CD14-positive monocyte (primary cell): ENCODE measurements around the gene ANKRD31. TPM values are rescaled to one million over a fixed set of nuclear protein-coding genes. Genes with fewer than 3 reads are reported as not detected.

Source experiments
- DNase-seq, 3 donors: peaks; one replicate each; pipeline ENCODE4 v3.0.0-alpha.2; 2011 to 2022
- H2AFZ ChIP-seq: 2 replicates; pipeline ENCODE4 v1.6.0; 2012; ENCODE audit warnings: mild to moderate bottlenecking, low read depth, low read length, inconsistent platforms; ENCODE audit not compliant: insufficient read depth, poor library complexity, severe bottlenecking
- H3K27ac ChIP-seq, 2 donors: 1 replicate in 1 of 2; 2 replicates in 1 of 2; pipeline ENCODE4 v1.5.1; 2012 to 2013; ENCODE audit warnings: low read length in 2 of 2, control low read depth in 1 of 2, inconsistent platforms in 1 of 2, low read depth in 1 of 2, mild to moderate bottlenecking in 1 of 2
- H3K27me3 ChIP-seq, 2 donors: one replicate each; pipeline versions ENCODE4 v1.6.0 to v1.6.1; 2011 to 2013; ENCODE audit warnings: low read length in 2 of 2; ENCODE audit not compliant: control insufficient read depth in 2 of 2, insufficient read depth in 2 of 2
- H3K36me3 ChIP-seq, 2 donors: replicated peaks in 1 of 2; 1 replicate in 1 of 2; 2 replicates in 1 of 2; pipeline versions ENCODE4 v1.5.1 to v1.6.1; 2012 to 2013; ENCODE audit warnings: low read length in 2 of 2, control low read depth in 1 of 2, inconsistent platforms in 1 of 2, mild to moderate bottlenecking in 1 of 2; ENCODE audit not compliant: insufficient read depth in 2 of 2, control insufficient read depth in 1 of 2
- H3K4me1 ChIP-seq, 2 donors: 1 replicate in 1 of 2; 2 replicates in 1 of 2; pipeline versions ENCODE4 v1.5.1 to v1.6.1; 2012 to 2013; ENCODE audit warnings: low read length in 2 of 2, control low read depth in 1 of 2, inconsistent platforms in 1 of 2, mild to moderate bottlenecking in 1 of 2, moderate library complexity in 1 of 2; ENCODE audit not compliant: insufficient read depth in 2 of 2, control insufficient read depth in 1 of 2
- H3K4me2 ChIP-seq: replicated peaks from 2 replicates; pipeline ENCODE3; 2012; ENCODE audit warnings: low read length, moderate library complexity, mild to moderate bottlenecking; ENCODE audit not compliant: poor library complexity, severe bottlenecking; ENCODE audit errors: extremely low read depth
- H3K4me3 ChIP-seq, 3 experiments: fragments of 200-600 bp in 1 of 3; sonication (generic) in 1 of 3; replicated peaks in 1 of 3; 1 replicate in 2 of 3; 2 replicates in 1 of 3; pipeline ENCODE4 v1.5.1; 2011 to 2013; ENCODE audit warnings: low read length in 3 of 3, mild to moderate bottlenecking in 3 of 3, control low read depth in 2 of 3, low read depth in 2 of 3, inconsistent platforms in 1 of 3, moderate library complexity in 1 of 3
- H3K79me2 ChIP-seq: 2 replicates; pipeline ENCODE4 v1.6.0; 2012; ENCODE audit warnings: mild to moderate bottlenecking, control low read depth, inconsistent platforms, low read length, moderate library complexity; ENCODE audit not compliant: insufficient read depth
- H3K9ac ChIP-seq: 2 replicates; pipeline ENCODE4 v1.6.0; 2017; ENCODE audit warnings: low read length, mild to moderate bottlenecking; ENCODE audit not compliant: insufficient read depth, poor library complexity, severe bottlenecking
- H3K9me3 ChIP-seq, 2 donors: replicated peaks in 1 of 2; 1 replicate in 1 of 2; 2 replicates in 1 of 2; pipeline versions ENCODE4 v1.5.1 to v1.6.1; 2012 to 2013; ENCODE audit warnings: low read length in 2 of 2, control low read depth in 1 of 2; ENCODE audit not compliant: control insufficient read depth in 1 of 2, insufficient read depth in 1 of 2
- H4K20me1 ChIP-seq: 2 replicates; pipeline ENCODE4 v1.6.0; 2012; ENCODE audit warnings: mild to moderate bottlenecking, low read length, control low read depth, moderate library complexity; ENCODE audit not compliant: insufficient read depth
- H3K27ac Mint-ChIP-seq, 7 donors: one replicate each; pipeline ENCODE4 v1.8.0; 2020; ENCODE audit warnings: mild to moderate bottlenecking in 7 of 7, mixed read lengths in 7 of 7, moderate library complexity in 6 of 7, inconsistent platforms in 2 of 7
- H3K27me3 Mint-ChIP-seq, 3 donors: one replicate each; pipeline ENCODE4 v1.8.0; 2021 to 2022; ENCODE audit warnings: low read depth in 3 of 3, mild to moderate bottlenecking in 3 of 3, mixed read lengths in 3 of 3, moderate library complexity in 3 of 3, inconsistent platforms in 1 of 3
- H3K36me3 Mint-ChIP-seq, 2 donors: one replicate each; pipeline ENCODE4 v1.8.0; 2020; ENCODE audit warnings: mixed read lengths in 2 of 2, inconsistent platforms in 1 of 2, mild to moderate bottlenecking in 1 of 2
- H3K4me1 Mint-ChIP-seq: one replicate; pipeline ENCODE4 v1.8.0; 2020; ENCODE audit warnings: mild to moderate bottlenecking, mixed read lengths
- H3K4me3 Mint-ChIP-seq, 2 donors: one replicate each; pipeline ENCODE4 v1.8.0; 2020; ENCODE audit warnings: mild to moderate bottlenecking in 2 of 2, mixed read lengths in 2 of 2, moderate library complexity in 1 of 2
- H3K9me3 Mint-ChIP-seq, 7 donors: one replicate each; pipeline ENCODE4 v1.8.0; 2020 to 2022; ENCODE audit warnings: mixed read lengths in 7 of 7, mild to moderate bottlenecking in 6 of 7, moderate library complexity in 6 of 7, inconsistent platforms in 2 of 7
- WGBS: methylation state at CpG from one replicate; pipeline ENCODE4 v1.1.5; 2013; ENCODE audit warnings: missing lambda C conversion rate; ENCODE audit not compliant: insufficient coverage; 5-methylcytosine and 5-hydroxymethylcytosine counted together
- intact Hi-C, 2 donors: fragments of 100-400 bp; cut with micrococcal nuclease; formaldehyde crosslinking; loops; one replicate each; pipeline versions ENCODE4 v1.15.0 to v1.15.1; 2023
- polyA plus RNA-seq, 3 donors: library from polyadenylated mRNA; depleted of rRNA in 1 of 3; unstranded in 2 of 3; stranded (reverse) in 1 of 3; fragments of 300-500 nt in 2 of 3; fragments of >200 nt in 1 of 3; fragmentation: Illumina TruSeq in 2 of 3; gene quantifications; 1 replicate in 2 of 3; 2 replicates in 1 of 3; pipeline ENCODE4 v1.2.3, GENCODE V29; 2012 to 2021
- TF ChIP-seq, protein P1 (sequence below): fragments of 200-600 bp; IDR thresholded peaks from one replicate; pipeline ENCODE4 v1.8.0; 2022; ENCODE audit warnings: antibody characterized with exemption, mild to moderate bottlenecking

ANKRD31 gene
- polyA plus RNA-seq, 3 donors, result 0.05 TPM; not detected in 2

DNA sequence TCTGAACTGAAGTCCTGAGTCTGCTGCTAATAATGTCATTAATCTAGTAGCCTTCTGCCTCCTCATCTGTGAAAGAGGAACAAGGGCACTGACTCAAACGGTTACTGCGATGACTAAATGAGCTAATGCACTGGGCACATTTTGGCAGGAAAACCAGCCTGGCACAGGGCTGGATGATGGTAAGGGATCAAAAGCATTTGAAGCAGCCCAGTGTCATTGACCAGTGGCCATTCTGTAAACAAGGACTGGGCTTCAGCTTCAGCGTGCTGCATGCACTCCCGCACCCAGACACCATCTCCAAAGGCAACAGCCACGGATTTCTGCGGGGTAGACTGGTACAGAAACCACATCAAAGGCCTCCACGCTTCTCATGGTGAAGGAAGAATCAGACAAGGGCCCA is 192.3 kb downstream of the ANKRD31 start:
- peak in 2 of 3 donors; percentile 6 to 32 for DNase-seq
- intact Hi-C loops, result no loop called here
- Histone ChIP-seq H3K4me1 (peaks cover 0 to 4% of the 10 kb centered on the region in 2 donors), H2AFZ (no peak overlapping the region), H3K27ac (no peak overlapping the region), H3K9me3 (no peaks in the 10 kb centered on the region), H4K20me1 (no peaks in the 10 kb centered on the region), H3K27me3 (no peaks in the 10 kb centered on the region), H3K4me2 (no peak overlapping the region), H3K79me2 (no peaks in the 10 kb centered on the region), H3K4me3 (no peak overlapping the region), H3K36me3 (no peaks in the 10 kb centered on the region), H3K9ac (no peak overlapping the region)
- H3K4me3 Mint-ChIP-seq, result peak overlapping the region in 1 of 2 donors; percentile 61
- no peak overlapping the region for H3K27ac Mint-ChIP-seq
- peaks cover 4% of the 10 kb centered on the region in 3 donors for H3K27me3 Mint-ChIP-seq
- peaks cover 0 to 2% (median 0%) of the 10 kb centered on the region in 7 donors for H3K9me3 Mint-ChIP-seq
- 67% methylated on average over 6 of the region's 7 CpGs for WGBS
- TF ChIP-seq, protein P1, sequence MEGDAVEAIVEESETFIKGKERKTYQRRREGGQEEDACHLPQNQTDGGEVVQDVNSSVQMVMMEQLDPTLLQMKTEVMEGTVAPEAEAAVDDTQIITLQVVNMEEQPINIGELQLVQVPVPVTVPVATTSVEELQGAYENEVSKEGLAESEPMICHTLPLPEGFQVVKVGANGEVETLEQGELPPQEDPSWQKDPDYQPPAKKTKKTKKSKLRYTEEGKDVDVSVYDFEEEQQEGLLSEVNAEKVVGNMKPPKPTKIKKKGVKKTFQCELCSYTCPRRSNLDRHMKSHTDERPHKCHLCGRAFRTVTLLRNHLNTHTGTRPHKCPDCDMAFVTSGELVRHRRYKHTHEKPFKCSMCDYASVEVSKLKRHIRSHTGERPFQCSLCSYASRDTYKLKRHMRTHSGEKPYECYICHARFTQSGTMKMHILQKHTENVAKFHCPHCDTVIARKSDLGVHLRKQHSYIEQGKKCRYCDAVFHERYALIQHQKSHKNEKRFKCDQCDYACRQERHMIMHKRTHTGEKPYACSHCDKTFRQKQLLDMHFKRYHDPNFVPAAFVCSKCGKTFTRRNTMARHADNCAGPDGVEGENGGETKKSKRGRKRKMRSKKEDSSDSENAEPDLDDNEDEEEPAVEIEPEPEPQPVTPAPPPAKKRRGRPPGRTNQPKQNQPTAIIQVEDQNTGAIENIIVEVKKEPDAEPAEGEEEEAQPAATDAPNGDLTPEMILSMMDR, result no peak
- H3K36me3 Mint-ChIP-seq, result no peaks in the 10 kb centered on the region
- peaks cover 7% of the 10 kb centered on the region for H3K4me1 Mint-ChIP-seq

DNA sequence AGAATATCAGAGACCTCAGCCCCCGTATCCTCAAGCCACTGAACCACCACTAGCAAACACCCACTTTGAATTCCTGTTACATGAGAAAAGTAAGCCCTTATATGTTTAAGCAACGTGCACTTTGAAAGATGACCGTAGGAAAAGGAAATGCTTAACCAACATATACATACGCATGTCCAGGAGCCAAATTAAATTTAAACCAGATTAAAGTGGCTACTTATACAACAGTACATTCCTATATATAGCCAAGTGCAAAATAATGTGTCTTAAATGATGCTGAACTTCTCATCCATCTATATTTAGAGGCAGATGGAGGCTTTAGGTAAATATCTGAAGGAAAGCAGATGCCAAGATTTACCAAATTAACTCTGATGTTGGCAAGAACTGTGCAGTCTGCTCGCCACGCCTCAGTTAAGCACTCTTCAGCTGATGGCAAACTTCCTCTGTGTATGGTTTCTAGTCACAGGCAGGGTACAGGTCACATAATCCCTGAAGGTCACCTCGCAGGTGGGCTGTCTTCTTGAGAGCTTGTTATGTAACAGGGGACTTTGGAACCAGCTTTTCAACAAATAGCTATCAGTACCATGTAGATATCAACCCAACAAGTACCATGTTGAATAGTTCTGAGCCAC is 192.9 kb downstream of the ANKRD31 start:
- Mint-ChIP-seq H3K4me1 (peaks cover 7% of the 10 kb centered on the region), H3K27ac (no peak overlapping the region), H3K36me3 (no peaks in the 10 kb centered on the region), H3K9me3 (peaks cover 0 to 2% (median 0%) of the 10 kb centered on the region in 7 donors), H3K4me3 (no peak overlapping the region), H3K27me3 (peaks cover 4 to 5% (median 4%) of the 10 kb centered on the region in 3 donors)
- Histone ChIP-seq H3K36me3 (no peaks in the 10 kb centered on the region), H3K27ac (no peak overlapping the region), H3K4me2 (no peak overlapping the region), H3K4me3 (no peak overlapping the region), H3K79me2 (no peaks in the 10 kb centered on the region), H3K9ac (no peak overlapping the region), H3K4me1 (peaks cover 0 to 4% of the 10 kb centered on the region in 2 donors), H3K27me3 (no peaks in the 10 kb centered on the region), H3K9me3 (no peaks in the 10 kb centered on the region), H4K20me1 (no peaks in the 10 kb centered on the region), H2AFZ (no peak overlapping the region)
- 86% methylated on average over 2 of the region's 7 CpGs for WGBS
- TF ChIP-seq, protein P1, result no peak
- DNase-seq, result no peak
- intact Hi-C loops, result no loop called here
